HK-2 (cell line): ENCODE measurements around the gene PKHD1.

Experiments used
- DNase-seq: peaks from one replicate; pipeline ENCODE4 v3.0.0-alpha.2; 2018; ENCODE audit not compliant: unreplicated experiment

The PKHD1 gene, protein sequence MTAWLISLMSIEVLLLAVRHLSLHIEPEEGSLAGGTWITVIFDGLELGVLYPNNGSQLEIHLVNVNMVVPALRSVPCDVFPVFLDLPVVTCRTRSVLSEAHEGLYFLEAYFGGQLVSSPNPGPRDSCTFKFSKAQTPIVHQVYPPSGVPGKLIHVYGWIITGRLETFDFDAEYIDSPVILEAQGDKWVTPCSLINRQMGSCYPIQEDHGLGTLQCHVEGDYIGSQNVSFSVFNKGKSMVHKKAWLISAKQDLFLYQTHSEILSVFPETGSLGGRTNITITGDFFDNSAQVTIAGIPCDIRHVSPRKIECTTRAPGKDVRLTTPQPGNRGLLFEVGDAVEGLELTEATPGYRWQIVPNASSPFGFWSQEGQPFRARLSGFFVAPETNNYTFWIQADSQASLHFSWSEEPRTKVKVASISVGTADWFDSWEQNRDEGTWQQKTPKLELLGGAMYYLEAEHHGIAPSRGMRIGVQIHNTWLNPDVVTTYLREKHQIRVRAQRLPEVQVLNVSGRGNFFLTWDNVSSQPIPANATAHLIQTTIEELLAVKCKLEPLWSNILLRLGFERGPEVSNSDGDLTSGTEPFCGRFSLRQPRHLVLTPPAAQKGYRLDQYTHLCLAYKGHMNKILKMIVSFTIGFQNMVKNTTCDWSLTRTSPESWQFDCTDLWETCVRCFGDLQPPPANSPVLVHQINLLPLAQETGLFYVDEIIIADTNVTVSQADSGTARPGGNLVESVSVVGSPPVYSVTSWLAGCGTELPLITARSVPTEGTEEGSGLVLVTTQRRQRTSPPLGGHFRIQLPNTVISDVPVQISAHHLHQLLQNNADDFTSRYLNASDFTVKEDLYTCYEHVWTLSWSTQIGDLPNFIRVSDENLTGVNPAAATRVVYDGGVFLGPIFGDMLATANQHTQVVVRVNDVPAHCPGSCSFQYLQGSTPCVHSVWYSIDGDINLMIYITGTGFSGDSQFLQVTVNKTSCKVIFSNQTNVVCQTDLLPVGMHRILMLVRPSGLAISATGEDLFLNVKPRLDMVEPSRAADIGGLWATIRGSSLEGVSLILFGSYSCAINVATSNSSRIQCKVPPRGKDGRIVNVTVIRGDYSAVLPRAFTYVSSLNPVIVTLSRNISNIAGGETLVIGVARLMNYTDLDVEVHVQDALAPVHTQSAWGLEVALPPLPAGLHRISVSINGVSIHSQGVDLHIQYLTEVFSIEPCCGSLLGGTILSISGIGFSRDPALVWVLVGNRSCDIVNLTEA (N-terminal part only)

DNA sequence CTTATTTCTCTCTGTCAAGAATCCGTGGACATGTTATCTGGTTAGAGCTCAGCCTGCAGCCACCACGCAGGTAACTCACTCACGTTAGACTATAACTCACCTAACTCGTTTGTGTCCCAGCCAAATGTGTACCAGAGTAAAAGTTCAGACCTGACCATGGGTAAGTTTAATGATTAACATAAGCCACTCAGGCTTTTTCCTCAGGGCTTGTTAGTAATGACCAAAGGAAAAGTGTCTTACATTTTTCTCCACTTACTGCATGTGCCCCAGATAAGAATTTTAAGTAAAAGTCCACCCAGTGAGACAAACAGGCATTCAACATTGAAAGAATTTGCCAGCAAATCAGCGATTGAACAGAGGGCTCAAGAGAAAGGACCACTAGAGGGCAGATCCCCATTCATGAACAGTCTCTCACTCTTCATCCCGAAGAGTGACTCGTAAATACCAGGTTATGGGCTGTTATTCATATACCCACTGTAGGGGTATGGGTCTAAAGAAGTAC lies at the start of gene PKHD1:
Gene PKHD1, minus strand, starts transcription at position 116 of the 502 bp plus-strand sequence. CDS start 2,680 bp downstream, outside the sequence.
- no peak for DNase-seq

DNA sequence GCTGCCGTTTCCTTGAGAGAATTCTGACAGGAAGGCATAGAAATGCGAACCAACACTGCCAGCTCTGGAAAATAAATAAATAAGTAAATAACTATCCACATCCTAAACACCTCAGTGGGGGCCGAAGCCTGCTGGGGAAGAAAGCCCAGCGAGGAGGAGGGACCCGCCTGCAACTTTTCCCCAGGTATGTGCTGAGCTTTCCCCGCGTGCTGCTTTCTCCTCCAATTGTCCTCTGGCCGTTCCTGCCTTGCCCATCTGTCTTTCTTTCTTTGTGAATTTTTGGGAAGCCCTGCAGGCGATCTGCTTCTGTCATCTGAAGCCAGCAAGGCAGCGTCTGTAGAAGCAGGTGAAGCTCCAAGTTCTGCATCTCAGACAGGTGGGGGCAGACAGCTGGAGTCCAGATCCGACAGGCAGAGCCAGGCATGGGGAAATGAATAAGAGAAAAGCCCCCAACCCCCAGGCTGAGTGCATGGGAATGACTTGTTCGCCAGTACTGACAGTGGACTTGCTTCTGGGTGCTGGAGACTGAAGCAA lies 49.6 kb upstream of the PKHD1 start:
- no peak for DNase-seq

DNA sequence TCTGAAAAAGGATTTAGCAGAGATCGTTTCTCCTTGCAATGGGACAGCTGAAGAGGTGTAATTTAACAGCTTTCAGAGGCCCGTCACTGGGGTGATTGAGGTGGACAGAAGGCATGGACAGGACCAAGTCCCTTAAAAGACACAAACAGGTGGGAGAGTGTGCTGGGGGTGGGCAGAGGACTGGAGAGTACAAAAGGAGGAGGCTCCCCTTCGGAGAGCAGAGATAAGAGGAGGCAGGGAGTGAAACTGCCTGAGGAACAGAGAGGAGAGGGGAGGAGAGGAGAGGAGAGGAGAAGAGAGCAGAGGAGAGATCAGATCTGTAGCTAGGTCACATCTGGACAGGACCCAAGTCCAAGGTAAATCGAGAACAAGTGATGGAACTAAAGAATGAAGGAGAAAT lies 48.6 kb upstream of the PKHD1 start:
- DNase-seq: no peak

DNA sequence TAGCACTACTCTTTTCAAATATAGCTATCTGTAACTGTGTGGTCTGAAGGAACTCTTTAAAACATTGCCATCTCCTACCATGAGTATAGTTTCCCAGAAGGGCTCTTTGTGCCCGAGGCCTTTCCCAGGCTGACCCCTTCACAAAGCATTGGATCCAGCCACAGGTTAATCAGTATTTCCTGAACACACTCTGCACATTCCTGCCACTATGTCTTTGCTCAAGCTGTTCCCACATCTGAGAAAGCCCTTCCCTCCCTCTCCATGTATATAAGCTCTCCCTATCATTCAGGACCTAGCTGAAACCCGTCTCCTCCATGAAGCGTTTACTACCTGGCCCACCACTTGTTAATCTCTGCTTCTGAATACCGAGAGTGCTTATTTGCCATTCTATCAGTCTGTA lies 47.8 kb upstream of the PKHD1 start:
- DNase-seq: peak; percentile 24

DNA sequence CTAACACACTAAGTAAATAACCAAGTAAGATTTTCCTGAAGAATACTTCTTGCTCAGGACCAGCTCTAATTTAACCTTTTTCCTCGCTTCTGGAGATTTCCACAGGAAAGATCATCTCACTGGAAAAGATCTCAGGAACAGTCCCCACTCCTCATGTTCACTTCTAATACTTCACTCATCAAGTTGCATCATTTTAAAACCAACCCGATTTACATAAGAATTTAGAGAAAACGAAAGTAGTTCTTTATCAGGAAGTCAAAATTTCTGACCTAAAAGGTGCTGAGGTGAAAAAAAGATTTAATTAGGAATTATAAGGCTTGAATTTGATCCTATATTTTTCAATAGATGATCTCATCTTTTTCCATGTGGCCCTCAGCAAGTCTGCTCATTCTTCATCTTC lies 46.6 kb upstream of the PKHD1 start:
- DNase-seq: no peak

DNA sequence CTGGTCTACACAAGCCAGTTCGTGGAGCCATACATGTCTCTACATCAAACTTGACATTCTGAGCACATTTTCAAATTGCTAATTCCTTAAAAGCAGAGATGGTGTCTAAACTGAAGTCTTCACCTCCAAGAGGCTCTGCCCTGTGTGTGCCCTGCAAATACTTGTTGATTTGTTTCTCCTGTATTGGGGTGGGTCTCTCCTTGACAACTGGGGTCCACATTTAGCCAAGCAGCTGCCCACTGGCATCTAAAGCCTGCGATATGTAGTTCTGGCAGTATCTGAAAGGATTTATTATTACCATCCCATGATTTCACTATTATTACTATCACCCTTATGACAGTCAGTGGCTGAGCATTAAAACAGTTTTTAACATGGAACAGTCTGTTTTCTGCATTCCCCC lies 45.9 kb upstream of the PKHD1 start:
- no peak for DNase-seq

DNA sequence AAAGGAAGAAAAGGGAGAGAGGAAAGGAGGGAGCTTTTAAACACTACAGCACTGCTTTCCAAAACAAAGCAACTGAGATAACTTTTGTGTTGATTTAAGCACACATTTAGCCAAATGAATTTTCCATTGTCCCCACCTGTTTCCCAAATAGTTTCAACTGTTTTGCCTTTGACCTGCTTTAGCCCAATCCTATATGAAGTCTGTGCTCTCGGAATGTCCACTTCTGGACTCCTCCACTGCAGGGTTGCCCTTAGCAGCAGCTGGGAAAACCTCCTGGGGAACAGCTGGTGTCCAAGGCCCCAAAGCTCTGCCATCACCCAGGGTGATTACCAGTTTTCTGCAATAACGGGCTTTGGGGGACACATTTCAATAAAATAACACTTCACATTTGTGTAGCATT lies 44.9 kb upstream of the PKHD1 start:
- no peak for DNase-seq

DNA sequence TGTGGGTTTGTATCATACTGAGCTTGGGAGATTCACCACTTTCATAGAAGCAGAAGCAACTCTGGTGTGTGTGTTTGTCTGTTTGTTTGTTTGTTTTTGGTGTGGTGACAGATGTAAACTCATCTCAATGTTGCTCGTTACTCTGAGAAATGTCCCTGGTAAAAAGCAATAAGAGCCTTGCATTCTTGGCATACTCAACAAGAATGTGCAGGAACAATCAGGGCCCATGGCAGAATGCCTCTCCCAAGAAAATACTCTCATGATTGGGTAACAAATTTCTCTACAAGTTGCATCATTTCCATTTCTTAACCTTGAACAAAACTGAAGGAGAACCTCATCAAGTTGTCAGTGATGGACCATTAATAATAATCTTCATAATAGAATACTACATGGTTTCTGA lies 43.0 kb upstream of the PKHD1 start:
- DNase-seq: no peak

DNA sequence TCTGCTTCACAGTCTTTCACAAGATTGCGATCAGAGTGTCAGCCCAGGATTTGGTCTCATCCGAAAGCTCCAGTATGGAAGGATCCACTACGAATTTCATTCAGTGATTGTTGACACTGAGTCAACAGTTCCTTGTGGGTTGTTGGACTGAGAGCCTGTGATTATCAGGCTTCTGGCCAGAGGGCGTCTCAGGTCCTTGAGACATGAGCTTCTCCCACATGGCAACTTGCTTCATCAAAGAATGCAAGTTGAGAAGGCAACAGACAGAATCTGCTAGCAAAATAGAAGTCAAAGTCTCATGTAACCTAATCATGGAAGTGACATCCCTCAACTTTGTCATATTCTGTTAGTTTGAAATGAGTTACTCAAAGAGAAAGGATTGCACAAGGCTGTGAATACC lies 40.5 kb upstream of the PKHD1 start:
- no peak for DNase-seq

DNA sequence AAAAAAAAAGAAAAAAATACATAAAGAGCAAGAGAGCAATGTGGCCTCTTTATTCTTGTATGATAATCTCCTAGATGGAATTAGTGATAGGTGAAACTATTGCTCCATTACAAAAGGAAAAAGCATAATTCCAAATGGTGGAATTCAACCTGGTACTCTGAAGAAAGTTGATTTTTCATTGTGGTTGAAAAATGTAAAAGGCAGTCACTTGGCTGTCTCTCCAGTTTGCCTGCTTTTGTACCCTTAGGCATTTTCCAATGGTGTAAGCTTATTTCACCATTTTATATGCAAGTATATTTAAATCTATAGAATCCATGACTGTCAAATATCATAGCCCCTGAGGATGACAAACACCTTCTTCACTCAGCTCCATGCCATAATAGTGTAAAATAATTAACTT lies 38.8 kb upstream of the PKHD1 start:
- DNase-seq: no peak

DNA sequence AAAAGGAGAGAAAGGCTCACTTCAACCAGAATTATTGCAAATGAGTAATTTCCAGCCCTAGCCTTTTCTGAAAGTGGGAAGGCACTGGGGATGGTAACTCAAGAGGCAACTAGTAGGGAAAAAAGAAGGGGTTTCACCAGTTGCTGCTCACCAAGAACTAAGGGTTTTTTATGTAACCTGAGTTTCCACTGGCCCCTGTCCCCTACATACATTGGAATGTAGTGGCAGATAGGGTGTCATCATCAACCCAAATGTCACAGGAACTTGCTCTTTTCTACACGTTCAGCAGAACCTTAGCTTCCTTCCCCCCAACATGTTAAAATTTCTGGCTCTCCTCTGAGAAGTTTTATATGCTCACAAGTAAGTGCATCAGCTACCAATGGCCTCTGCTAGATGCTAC lies 38.2 kb upstream of the PKHD1 start:
- DNase-seq: peak; percentile 10

DNA sequence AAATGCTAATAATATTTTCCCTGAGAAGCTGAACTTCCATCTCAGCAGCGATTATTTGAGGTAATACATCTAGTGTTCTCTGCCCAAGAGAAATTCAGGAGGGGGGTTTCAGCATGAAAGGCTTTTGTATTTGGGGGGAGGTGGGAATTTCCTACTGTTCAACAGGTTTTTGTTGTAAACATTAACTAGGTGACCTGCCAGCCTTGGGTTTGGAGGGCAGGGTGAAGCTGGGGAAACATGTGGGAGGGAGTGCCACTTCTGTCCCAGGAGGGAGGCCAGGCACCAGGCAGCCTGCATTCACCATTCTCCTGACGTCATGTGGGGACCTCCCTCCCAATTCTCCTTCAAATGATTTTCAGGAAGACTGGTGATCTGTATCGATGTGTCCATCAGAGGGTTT lies 37.7 kb upstream of the PKHD1 start:
- peak; percentile 64 for DNase-seq

DNA sequence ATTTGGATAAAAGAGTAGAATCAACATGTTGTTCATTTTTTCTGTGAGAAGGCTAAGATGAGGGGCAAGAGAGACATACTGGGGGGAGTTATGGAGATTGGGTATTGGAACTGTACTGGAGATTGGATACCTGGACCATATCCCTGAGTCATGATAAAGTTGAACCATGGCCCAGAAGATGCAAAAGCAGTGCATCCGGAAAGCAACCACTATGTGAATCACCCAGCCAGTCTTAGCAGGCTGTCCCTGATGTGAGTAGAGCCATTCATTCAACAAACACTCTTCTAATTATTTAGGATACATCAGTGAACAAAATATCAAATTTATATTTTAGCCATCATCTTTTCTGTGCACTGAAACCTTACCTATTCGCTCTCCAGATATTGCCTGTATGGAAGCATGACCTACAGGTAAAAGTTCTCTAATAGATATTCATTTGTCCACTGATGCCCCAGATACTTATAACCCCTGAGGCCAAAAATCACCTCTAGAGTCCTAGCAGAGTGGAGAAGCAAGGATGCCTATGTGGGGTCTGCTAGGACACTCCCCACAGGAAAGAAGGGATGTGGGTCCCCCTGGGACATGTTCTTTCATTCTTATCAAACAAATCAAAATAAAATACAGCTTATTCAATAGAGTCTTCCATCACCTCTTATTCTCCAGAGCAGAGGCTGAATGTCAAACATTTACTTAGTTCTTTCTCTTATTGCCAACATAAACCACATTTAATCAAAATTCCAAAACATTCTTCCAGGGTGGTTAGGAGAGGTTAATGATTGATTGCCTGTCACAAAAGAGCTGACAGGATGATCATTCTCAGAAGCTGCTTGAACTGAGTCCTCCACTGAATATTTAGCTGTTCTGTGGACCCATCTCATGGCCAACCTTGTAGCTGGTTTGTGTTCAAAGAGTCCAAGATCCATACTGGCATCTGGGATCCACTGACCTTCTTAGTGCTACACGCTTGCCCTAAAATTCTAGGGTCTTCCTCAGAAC lies 37.0 kb upstream of the PKHD1 start:
- peak; percentile 24 for DNase-seq

DNA sequence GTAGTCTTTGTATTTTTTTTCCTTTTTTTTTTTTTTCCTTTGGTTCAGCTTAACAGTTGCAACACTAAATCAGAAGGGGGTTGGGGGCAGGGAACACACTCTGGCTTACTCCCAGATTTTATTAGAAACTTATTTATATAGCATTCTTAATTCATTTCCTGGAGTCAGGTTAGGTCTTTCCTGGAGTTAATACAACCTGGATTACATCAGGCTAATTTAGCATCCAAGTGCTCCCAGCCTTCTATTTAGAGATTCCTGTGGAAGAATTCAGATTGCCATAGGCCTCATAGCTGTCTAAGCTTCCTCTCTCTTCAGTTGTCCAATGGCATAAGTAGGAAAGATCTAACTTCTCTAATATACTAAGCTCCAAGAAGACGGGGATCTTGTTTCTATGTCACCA lies 35.8 kb upstream of the PKHD1 start:
- DNase-seq: no peak

DNA sequence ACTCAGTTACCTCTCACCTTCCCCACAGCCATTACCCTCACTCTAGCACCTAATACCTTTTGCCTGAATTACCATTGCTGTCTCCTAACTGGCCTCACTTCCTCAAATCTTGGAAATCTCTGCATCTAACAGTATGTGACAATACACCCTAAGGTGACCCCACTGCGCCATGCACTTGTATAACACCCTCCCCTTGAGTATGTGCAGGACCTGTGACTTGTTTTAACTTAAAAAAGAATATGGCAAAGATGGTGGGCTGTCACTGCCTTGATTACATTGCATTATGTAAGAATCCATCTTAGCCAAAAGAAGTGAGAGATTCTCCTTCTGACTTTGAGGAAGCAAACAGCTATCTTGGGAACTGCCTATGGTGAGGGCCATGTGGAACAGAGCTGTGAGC lies 29.9 kb upstream of the PKHD1 start:
- DNase-seq: no peak

DNA sequence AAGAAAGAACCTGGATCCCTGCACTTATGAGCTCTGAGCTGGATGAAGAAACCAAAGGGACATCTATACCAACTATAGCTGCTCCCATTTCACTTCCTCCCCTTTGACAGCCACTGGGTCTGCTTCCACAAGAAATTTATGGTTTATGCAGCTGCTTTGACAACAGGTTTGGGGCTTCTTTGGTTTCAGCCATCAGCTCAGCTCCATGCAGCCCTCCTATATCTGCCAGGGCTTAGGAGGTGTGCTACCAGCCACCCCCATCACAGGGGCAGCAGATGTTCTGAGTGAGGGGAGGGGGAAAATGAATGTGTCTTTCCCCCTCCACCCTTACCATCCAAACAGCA lies 29.2 kb upstream of the PKHD1 start:
- DNase-seq: no peak

DNA sequence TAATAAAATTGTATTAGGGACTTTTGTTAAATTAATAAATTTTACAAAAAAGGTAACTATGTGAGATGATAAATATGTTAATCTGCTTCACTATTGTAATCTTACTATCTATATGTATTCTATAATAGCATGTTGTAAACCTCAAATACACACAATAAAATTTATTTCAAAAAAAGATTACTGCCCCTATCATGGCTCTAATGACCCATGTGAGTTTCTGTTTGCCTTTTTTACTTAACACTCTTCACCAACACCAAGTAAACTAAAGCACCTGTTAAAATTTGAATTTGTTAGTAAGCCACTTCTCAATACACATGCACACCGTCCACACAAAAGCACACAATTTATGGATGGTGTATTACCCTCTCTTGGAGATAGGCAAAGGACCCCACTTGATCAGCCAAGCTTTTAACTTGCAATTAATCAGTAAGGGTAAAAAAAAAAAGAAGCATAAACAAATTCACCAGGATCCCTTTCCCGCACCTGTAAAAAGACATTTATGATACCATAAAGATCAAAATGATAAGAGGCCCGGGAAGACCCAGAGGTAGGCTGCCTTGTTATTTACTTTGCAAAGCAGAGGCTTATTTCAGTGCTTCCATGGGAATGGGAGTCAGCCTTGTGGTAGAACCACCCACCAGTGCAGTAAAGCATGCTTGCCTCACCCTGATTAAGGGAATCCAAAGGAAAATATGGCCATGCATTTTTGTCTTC lies 28.6 kb upstream of the PKHD1 start:
- DNase-seq: no peak

DNA sequence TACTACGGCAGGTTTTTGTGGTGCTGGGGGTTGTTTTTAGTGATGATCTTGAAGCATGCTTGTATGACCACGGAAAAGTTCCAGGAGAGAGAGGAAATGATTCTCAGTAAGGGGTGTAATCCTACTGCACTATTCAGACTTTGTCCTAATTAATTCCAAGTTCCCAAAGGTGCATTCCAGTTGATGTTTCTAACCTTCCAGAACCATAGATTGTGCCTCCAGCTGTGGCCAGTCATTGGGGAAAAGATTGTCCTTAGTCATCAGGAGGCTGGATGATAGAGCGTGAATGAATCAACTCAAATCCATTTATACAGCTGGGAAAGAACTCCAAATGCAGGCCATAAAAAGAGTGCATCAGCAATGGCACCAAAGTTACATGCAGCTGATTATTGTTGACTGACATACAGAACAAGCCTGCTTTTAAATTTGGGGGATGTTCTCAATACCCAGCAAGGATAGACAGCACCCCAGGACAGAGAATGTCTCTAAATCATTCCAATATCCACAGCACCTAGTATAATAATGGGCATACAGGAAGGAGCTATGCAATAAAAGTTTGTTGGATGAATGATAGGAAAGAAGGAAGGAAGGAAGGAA lies 27.8 kb upstream of the PKHD1 start:
- DNase-seq: no peak

DNA sequence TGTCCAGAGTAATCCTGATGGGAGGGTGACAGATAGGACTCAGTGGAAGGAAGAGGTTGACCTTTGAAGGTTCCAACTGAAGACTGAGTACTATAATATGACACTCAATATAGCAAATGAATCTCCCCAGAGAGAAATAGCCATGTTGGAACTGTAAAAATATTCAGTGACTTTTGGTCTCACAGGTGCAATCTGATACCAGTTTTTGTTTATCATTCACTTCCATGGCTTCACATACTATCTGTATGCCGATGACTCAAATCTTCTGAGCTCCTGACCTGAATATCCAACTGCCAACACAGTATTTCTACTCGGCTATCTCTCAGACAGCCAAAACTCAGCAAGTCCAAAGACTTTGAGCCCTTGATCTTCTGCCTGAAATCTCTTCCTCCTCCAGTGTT lies 21.8 kb upstream of the PKHD1 start:
- no peak for DNase-seq

DNA sequence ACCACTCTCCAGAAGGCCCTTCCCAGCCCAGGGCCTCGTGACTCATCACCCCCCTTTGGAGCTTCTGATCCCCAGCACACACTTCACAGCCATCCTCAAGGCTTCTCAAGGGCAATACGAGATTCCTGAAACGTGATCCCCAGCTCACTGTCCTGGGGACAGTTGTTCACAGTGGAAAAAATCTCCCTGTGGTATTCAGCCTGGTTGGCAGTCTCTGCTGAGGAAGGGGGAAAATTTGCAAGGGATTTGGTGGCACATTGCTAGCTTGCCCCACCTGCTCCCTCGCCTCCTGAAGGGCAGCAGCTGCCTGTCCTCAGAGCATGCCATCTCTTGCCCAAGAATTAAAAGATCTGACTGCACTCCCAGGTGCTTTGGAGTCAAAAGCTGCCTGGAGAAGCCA lies 20.7 kb upstream of the PKHD1 start:
- DNase-seq: peak; percentile 40
